Fibroblast of peridontal ligament (primary cell): ENCODE data around the gene NOD1.
"Not testable (repeated sequence)": the region's sequence is repeated elsewhere in the genome, so short reads cannot be mapped to it uniquely, and the experiment has no call there.

ENCODE experiments used
- DNase-seq: peaks from one replicate; pipeline ENCODE4 v3.0.0-alpha.2; 2010; ENCODE audit errors: extremely low read depth

NOD1 gene

GRCh38 chr7:30478349-30479201 lies at the start of gene NOD1:
Gene NOD1, minus strand, starts transcription at chr7:30478784. Its CDS starts 21,863 bp downstream, at chr7:30456921.
- peak; percentile 73 for DNase-seq

- DNase-seq, result not testable (repeated sequence)
Measured at GRCh38 chr7:30527297-30527696, 48.7 kb upstream of the NOD1 start.

GRCh38 chr7:30526163-30526562 lies 47.6 kb upstream of the NOD1 start:
- DNase-seq, result no peak

- DNase-seq, result no peak
Measured at GRCh38 chr7:30525429-30525828, 46.8 kb upstream of the NOD1 start.

GRCh38 chr7:30524545-30524944 lies 46.0 kb upstream of the NOD1 start:
- DNase-seq, result no peak

GRCh38 chr7:30523466-30523865 lies 44.9 kb upstream of the NOD1 start:
- DNase-seq, result no peak

GRCh38 chr7:30522159-30522558 lies 43.6 kb upstream of the NOD1 start:
- DNase-seq, result no peak

GRCh38 chr7:30521532-30521931 lies 42.9 kb upstream of the NOD1 start:
- DNase-seq, result peak; percentile 34

GRCh38 chr7:30519122-30519521 lies 40.5 kb upstream of the NOD1 start:
- DNase-seq, result no peak

- DNase-seq, result no peak
Measured at GRCh38 chr7:30515761-30516160, 37.2 kb upstream of the NOD1 start.

- DNase-seq, result no peak
Measured at GRCh38 chr7:30514776-30515175, 36.2 kb upstream of the NOD1 start.

- DNase-seq, result no peak
Measured at GRCh38 chr7:30514177-30514576, 35.6 kb upstream of the NOD1 start.

- no peak for DNase-seq
Measured at GRCh38 chr7:30513762-30514161, 35.2 kb upstream of the NOD1 start.

GRCh38 chr7:30511973-30512662 lies 33.5 kb upstream of the NOD1 start:
- no peak for DNase-seq

- no peak for DNase-seq
Measured at GRCh38 chr7:30511494-30511893, 32.9 kb upstream of the NOD1 start.

GRCh38 chr7:30510124-30511075 lies 31.8 kb upstream of the NOD1 start:
- peak; percentile 53 for DNase-seq

GRCh38 chr7:30509171-30509857 lies 30.7 kb upstream of the NOD1 start:
- DNase-seq, result not testable (repeated sequence)

- not testable (repeated sequence) for DNase-seq
Measured at GRCh38 chr7:30507346-30507900, 28.8 kb upstream of the NOD1 start.

GRCh38 chr7:30505174-30505697 lies 26.7 kb upstream of the NOD1 start:
- no peak for DNase-seq

GRCh38 chr7:30504301-30505173 lies 26.0 kb upstream of the NOD1 start, which contains the start of gene GGCT:
Gene GGCT, minus strand, starts transcription at chr7:30504829. Its CDS starts 120 bp downstream, at chr7:30504709.
- DNase-seq, result peak; percentile 98
